Panc1 (cell line): Measurements from ENCODE around the gene SLC16A12. TPM values are rescaled to one million over a fixed set of nuclear protein-coding genes. Genes with fewer than 3 reads are reported as not detected.

Experiments used
- ATAC-seq: fragments of 200-7000 bp; cut with Tn5 transposase; 2 replicates; pipeline ENCODE4 v1.9.1; 2020; ENCODE audit warnings: mild to moderate bottlenecking, moderate library complexity
- BruUV-seq: library from RNA; stranded (reverse); fragments of 400-500 nt; replicated peaks from 2 replicates; lab custom pipeline; 2021; lab: Mats Ljungman, UMichigan
- CTCF ChIA-PET: fragments of 300-600 bp; sonication (Branson Sonifier 250); formaldehyde crosslinking; loops from one replicate; lab custom pipeline; 2022; ENCODE audit warnings: antibody characterized with exemption; lab: Charles Lee
- POLR2A ChIA-PET: fragments of 300-600 bp; sonication (Branson Sonifier 250); formaldehyde crosslinking; loops from one replicate; lab custom pipeline; 2022; ENCODE audit warnings: antibody characterized with exemption; lab: Charles Lee
- DNase-seq: peaks from one replicate; pipeline ENCODE4 v3.0.0-alpha.2; 2010; ENCODE audit warnings: low read depth, low spot score
- H3K27ac ChIP-seq: 2 replicates; pipeline ENCODE4 v1.5.1; 2011; ENCODE audit warnings: mild to moderate bottlenecking, low read length, inconsistent platforms
- H3K27me3 ChIP-seq: fragments of 200-500 bp; sonication (Bioruptor generic); 2 replicates; pipeline ENCODE4 v1.6.0; 2014; ENCODE audit warnings: low read length, inconsistent platforms; ENCODE audit not compliant: control insufficient read depth, insufficient read depth
- H3K36me3 ChIP-seq: fragments of 200-500 bp; sonication (Bioruptor generic); 2 replicates; pipeline ENCODE4 v1.5.1; 2014; ENCODE audit warnings: inconsistent platforms, mild to moderate bottlenecking, low read length, moderate library complexity; ENCODE audit not compliant: control insufficient read depth, insufficient read depth
- H3K4me1 ChIP-seq: 2 replicates; pipeline ENCODE4 v1.5.1; 2011; ENCODE audit warnings: inconsistent platforms, mild to moderate bottlenecking, low read length, moderate library complexity; ENCODE audit not compliant: control insufficient read depth, insufficient read depth
- H3K4me3 ChIP-seq, 2 experiments: 2 replicates each; pipeline ENCODE4 v1.5.1; 2011 to 2012; ENCODE audit warnings: low read depth in 2 of 2, low read length in 2 of 2, mild to moderate bottlenecking in 2 of 2, inconsistent platforms in 1 of 2, moderate library complexity in 1 of 2
- H3K9me3 ChIP-seq: fragments of 200-500 bp; sonication (Bioruptor generic); 2 replicates; pipeline ENCODE4 v1.5.1; 2014; ENCODE audit warnings: low read depth, mild to moderate bottlenecking, inconsistent platforms, low read length, moderate library complexity; ENCODE audit not compliant: control insufficient read depth, insufficient read depth
- REST ChIP-seq, 2 experiments: IDR thresholded peaks; 2 replicates each; pipeline ENCODE4 v1.6.1; 2011 to 2012; ENCODE audit warnings: low read depth in 2 of 2, control low read depth in 1 of 2, low read length in 1 of 2, mild to moderate bottlenecking in 1 of 2, moderate library complexity in 1 of 2; ENCODE audit not compliant: insufficient read depth in 1 of 2
- SIN3A ChIP-seq: IDR thresholded peaks from 2 replicates; pipeline ENCODE4 v1.6.1; 2012; ENCODE audit warnings: low read depth, mild to moderate bottlenecking, low read length, moderate library complexity, borderline replicate concordance; ENCODE audit not compliant: insufficient read depth
- TCF7L2 ChIP-seq: IDR thresholded peaks from 2 replicates; pipeline ENCODE4 v1.6.1; 2011; ENCODE audit warnings: mild to moderate bottlenecking, low read depth, low read length, inconsistent platforms
- in situ Hi-C: cut with HindIII; loops from 2 replicates; pipeline ENCODE4 v1.10.0; 2016; ENCODE audit warnings: low sequenced_read_pairs, low pct_unique_long_range_greater_than_20kb
- intact Hi-C: fragments of 100-400 bp; cut with micrococcal nuclease; formaldehyde crosslinking; loops from one replicate; pipeline ENCODE4 v1.10.0; 2022; ENCODE audit not compliant: unreplicated experiment
- total RNA-seq: library from RNA; stranded (reverse); gene quantifications from one replicate; pipeline ENCODE4 v1.2.1, GENCODE V29; 2021; ENCODE audit not compliant: unreplicated experiment

The SLC16A12 gene
- total RNA-seq, 1 experiment from 2014 or later = not detected

- Histone ChIP-seq H3K4me1 (peaks cover 4% of the 10 kb centered on the region; the same call in 1 of the 2 replicates), H3K9me3 (no peaks in the 10 kb centered on the region), H3K4me3 (no peak overlapping the region), H3K36me3 (no peaks in the 10 kb centered on the region), H3K27me3 (no peaks in the 10 kb centered on the region), H3K27ac (peak overlapping the region; percentile 15; the same call in 1 of the 2 replicates)
- no peak for DNase-seq
- intact Hi-C loops (no loop called here), in situ Hi-C loops (no loop called here)
- ChIA-PET POLR2A (no interaction called here), CTCF (no interaction called here)
- no peak for ATAC-seq
- no TSS peak for BruUV-seq
- TF ChIP-seq REST (IDR thresholded peaks at IDR 0.05; ENCODE audit: insufficient read depth in 1 of 2, low read depth in 2 of 2, low read length in 1 of 2) = no peak
- TF ChIP-seq SIN3A = no peak
- TF ChIP-seq TCF7L2 = no peak
Measured at GRCh38 chr10:89382757-89383156, 152.6 kb downstream of the SLC16A12 start.

Other genes with a start within 250 kb of the SLC16A12 start
- 31.6 TPM for gene IFIT2, start 233.5 kb downstream of the SLC16A12 start, total RNA-seq
- gene IFIT3, start 207.6 kb downstream of the SLC16A12 start, total RNA-seq = 29.8 TPM
- gene IFIT1B, start 157.5 kb downstream of the SLC16A12 start, total RNA-seq = not detected
- gene IFIT1, start 143.0 kb downstream of the SLC16A12 start, total RNA-seq = 43.8 TPM
- gene IFIT5, start 121.0 kb downstream of the SLC16A12 start, total RNA-seq = 11.1 TPM
- gene PANK1, start 109.6 kb upstream of the SLC16A12 start, total RNA-seq = 11.0 TPM
- 48.1 TPM for gene KIF20B, start 166.0 kb upstream of the SLC16A12 start, total RNA-seq